Epithelial cell of proximal tubule (primary cell): ENCODE results near the gene FRMD3. TPM values are rescaled to one million over a fixed set of nuclear protein-coding genes. Genes with fewer than 3 reads are reported as not detected.

ENCODE experiments used
- DNase-seq: peaks from one replicate; pipeline ENCODE4 v3.0.0-alpha.2; 2011; ENCODE audit warnings: low read depth
- H3K4me3 ChIP-seq: 2 replicates; pipeline ENCODE4 v1.5.1; 2011; ENCODE audit warnings: low read depth, mild to moderate bottlenecking, low read length
- CTCF ChIP-seq: conservative IDR thresholded peaks from 2 replicates; pipeline ENCODE4 v1.5.1; 2012; ENCODE audit warnings: low read depth, mild to moderate bottlenecking, low read length
- total RNA-seq: library from RNA; depleted of rRNA; stranded (reverse); fragments of >200 nt; gene quantifications from 2 replicates; pipeline ENCODE4 v1.2.3, GENCODE V29; 2015

Gene FRMD3
- total RNA-seq, 1 donor from 2014 or later: 2.4 TPM

- H3K4me3 ChIP-seq: no peak overlapping the region
- no peak for TF ChIP-seq CTCF
- no peak for DNase-seq
Observed at GRCh38 chr9:83425240-83425639, 113.0 kb downstream of the FRMD3 start.

GRCh38 chr9:83424831-83425230, 113.4 kb downstream of the FRMD3 start:
- no peak for TF ChIP-seq CTCF
- DNase-seq: no peak
- no peak overlapping the region for H3K4me3 ChIP-seq

GRCh38 chr9:83423815-83424707, 114.1 kb downstream of the FRMD3 start:
- no peak overlapping the region for H3K4me3 ChIP-seq
- TF ChIP-seq CTCF: no peak
- no peak for DNase-seq

GRCh38 chr9:83422527-83422926, 115.7 kb downstream of the FRMD3 start:
- TF ChIP-seq CTCF: no peak
- H3K4me3 ChIP-seq: no peak overlapping the region
- no peak for DNase-seq

- no peak for DNase-seq
- no peak overlapping the region for H3K4me3 ChIP-seq
- no peak for TF ChIP-seq CTCF
Observed at GRCh38 chr9:83420486-83420885, 117.7 kb downstream of the FRMD3 start.

GRCh38 chr9:83419961-83420360, 118.2 kb downstream of the FRMD3 start:
- no peak overlapping the region for H3K4me3 ChIP-seq
- DNase-seq: no peak
- no peak for TF ChIP-seq CTCF

- H3K4me3 ChIP-seq: no peak overlapping the region
- DNase-seq: no peak
- TF ChIP-seq CTCF: no peak
Observed at GRCh38 chr9:83418283-83418682, 119.9 kb downstream of the FRMD3 start.
